CD4-positive, alpha-beta T cell treated with Interferon alpha-2 for 1 hour (primary cell): ENCODE results near the gene CCDC116.
"Not testable (repeated sequence)": the region's sequence is repeated elsewhere in the genome, so short reads cannot be mapped to it uniquely, and the experiment has no call there.

ENCODE experiments used
- DNase-seq, 2 donors: peaks; one replicate each; pipeline ENCODE4 v3.0.0-alpha.2; 2020 to 2022

The CCDC116 gene

DNA sequence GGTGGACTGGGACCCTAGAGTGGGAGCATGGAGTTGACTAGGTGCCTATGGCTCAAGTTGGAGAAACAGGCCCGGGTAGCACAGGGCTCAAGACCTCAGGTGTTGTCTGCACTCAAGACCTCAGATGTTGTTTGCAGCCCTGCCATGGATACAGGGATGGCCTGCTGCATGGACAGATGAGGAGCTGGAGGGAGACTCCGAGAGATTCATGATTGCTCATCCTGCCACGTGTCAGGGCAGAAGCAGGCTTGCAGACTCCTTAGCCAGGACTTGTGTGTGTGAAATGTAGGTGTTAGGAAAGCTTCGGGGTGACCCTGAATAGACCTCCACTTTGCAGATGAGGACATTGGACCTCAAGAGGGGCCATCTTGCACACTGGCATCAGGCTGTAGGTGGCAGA lies 921 bp downstream of the CCDC116 start:
- no peak for DNase-seq

DNA sequence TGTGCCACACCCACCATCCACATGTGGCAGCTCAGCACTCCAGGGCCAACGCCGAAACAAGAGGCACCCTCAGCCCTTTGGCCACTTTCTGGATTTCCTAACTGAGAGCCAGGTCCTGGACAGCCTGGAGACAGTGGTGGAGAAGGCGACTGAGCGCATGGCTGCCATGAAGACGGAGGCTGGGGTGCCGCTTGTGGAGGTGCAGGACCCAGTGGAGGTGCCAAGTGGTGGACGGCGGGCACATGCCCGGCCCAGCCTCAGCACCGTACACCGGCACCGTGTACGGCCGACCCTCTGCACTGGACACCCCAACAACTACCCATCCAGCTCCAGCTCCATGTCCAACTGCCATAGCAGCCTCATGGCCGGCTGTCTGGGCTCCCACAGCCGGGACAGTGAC lies 1.5 kb downstream of the CCDC116 start:
- DNase-seq, result no peak

DNA sequence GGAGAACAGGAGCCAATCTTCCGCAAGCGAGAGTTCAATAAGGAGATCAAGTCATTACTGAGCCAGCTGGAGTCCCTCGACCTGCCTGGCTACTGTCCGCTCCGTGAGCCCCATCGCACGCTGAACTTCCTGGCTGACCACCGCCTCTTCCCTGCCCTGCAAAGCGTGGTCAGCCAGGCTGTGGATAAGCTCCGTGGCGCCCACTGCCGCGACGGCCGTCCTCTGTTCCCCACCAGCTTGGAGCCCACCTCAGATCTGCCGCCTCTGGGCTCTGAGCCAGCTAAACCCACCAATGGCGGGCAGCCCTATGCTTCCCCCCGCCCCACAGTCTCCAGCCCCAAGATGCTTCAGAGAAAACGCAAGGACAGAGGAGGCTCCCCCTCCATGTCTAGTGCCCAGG lies 2.3 kb downstream of the CCDC116 start:
- DNase-seq, result no peak

DNA sequence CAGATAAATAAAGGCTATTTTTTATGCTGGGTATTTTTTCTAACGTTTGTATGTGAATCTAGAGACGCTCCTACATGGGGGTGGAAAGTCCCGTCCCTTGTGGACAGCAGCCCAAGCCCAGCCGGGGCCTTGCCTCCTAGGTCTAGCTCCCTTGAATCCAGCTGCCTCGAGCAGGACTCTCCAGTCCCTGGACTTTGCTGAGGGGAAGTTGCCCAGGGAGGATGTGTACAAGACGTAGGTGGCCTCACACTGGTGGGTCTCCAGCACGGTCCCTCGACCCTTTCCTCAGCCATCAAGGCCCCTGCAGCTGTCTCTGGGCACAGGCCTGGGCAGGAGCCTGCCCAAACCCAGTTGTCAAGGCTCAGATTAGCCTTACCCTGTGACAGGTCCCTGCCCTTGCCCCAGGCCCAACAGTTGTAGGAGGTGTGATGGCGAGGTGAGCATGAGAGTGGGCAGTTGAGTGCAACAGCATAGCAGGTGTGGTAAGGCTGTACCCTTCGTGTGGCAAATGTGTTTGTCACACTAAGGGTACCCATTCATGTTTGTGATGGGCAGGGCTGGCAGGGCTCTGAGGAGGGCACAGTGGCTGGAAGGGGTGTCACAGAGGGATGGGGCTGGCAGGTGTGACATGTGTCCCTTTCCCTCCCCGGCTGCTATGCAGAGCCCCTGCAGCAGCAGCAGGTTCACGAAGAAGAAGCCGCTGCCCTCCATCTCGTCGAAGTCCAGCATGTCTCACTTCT lies 3.4 kb downstream of the CCDC116 start:
- no peak for DNase-seq

GRCh38 chr22:21636629-21637218 lies 4.2 kb downstream of the CCDC116 start:
- DNase-seq, result no peak

GRCh38 chr22:21637450-21637849 lies 4.9 kb downstream of the CCDC116 start:
- not testable (repeated sequence) for DNase-seq

DNA sequence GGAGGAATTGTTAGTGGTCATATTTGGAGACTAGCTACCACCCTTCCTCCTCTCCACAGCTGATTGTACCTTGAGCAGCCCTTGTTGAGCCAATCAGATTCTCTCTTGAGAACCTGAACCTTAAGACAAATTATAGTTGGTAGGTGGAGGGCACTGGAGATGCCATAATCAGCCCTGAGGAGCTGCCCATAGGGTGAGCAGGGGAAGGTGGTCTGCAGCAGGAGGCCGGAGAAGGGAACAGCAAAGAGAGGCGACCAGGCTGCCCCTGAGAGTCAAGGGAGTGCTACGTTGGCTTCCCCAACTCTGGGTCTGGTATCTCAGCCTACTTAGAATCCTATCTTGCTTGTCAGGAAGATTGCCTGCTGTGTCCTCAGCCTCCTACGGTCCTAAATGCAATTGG lies 6.8 kb downstream of the CCDC116 start:
- no peak for DNase-seq

DNA sequence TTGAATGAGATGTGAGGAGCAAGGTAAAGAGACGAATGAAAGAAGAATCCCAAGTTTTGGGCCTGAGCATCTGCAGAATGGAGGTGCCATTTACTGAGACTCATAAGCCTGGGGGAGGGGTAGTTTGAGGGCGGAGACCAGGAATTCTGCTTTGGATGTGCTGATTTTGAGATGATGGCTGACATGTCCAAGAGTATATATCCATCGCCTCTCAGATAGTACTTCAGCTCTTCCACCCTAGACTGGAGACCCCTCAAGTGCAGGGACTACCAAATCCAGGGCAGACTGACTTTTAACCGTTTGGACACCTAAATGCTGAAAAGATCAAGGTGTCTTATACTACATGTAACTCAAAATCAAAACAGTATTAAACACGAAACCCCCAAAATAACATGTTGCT lies 8.2 kb downstream of the CCDC116 start:
- DNase-seq, result no peak

DNA sequence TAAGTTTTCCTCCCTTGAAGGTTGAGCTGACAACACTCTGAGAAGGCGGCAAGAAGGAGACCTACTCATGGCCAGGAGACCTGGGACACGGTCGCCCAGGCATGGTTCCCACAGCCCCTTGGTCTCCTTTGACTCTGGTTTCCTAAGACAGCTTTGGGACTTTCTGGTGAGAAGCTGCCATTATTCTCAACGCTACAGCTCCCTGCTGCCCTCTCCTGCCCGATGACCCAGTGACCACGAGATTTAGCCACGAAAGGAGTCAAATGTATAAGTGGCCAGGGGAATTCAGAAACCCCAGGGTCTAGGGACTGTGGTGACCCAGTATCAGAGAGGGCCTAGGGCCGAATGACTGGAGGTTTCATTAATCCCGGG lies 8.8 kb downstream of the CCDC116 start:
- peak in 1 of 2 donors; percentile 17 for DNase-seq

GRCh38 chr22:21641789-21642583 lies 9.4 kb downstream of the CCDC116 start, which contains the start of gene SDF2L1:
SDF2L1 (plus strand) TSS chr22:21642302; CDS start chr22:21642337, 35 bp downstream.
- DNase-seq, result peak; percentile 98 to 99

- DNase-seq, result peak; percentile 48 to 66
These were observed 10.3 kb downstream of the CCDC116 start for GRCh38 chr22:21642584-21643448.

DNA sequence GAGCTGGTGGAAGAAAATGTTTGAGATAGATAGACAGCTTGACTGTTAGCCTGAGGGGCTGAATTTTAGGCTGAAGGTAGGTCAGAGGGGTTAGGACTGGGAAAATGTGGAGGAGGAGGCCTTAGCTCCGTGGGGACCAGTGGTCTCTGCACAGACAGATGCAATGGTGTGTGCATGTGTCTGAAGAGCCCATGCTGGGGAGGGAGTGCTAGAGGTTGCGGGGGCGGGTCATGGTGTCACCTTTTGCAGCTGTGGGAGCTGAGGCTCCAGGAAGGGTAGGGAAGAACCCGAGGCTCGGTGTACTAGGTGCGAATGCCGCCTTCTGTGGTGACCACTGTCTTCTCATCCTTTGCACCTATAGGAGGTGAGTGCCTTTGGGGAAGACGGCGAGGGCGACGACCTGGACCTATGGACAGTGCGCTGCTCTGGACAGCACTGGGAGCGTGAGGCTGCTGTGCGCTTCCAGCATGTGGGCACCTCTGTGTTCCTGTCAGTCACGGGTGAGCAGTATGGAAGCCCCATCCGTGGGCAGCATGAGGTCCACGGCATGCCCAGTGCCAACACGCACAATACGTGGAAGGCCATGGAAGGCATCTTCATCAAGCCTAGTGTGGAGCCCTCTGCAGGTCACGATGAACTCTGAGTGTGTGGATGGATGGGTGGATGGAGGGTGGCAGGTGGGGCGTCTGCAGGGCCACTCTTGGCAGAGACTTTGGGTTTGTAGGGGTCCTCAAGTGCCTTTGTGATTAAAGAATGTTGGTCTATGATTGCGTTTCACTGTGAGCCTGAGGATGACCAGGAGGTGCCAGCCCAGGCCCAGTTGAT lies 11.2 kb downstream of the CCDC116 start:
- DNase-seq, result no peak

DNA sequence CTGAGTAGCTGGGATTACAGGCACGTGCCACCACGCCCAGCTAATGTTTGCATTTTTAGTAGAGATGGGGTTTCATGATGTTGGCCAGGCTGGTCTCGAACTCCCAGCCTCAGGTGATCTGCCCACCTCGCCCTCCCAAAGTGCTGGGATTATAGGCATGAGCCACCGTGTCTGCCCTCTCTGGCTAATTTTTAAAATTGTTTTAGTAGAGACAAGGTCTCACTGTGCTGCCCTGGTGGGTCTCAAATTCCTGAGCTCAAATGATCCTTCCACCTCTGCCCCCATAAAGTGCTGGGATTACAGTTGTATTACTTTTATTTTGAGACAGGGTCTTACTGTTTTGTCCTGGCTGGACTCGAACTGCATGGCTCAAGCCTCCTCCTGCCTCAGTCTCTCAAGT lies 13.0 kb downstream of the CCDC116 start:
- not testable (repeated sequence) for DNase-seq

DNA sequence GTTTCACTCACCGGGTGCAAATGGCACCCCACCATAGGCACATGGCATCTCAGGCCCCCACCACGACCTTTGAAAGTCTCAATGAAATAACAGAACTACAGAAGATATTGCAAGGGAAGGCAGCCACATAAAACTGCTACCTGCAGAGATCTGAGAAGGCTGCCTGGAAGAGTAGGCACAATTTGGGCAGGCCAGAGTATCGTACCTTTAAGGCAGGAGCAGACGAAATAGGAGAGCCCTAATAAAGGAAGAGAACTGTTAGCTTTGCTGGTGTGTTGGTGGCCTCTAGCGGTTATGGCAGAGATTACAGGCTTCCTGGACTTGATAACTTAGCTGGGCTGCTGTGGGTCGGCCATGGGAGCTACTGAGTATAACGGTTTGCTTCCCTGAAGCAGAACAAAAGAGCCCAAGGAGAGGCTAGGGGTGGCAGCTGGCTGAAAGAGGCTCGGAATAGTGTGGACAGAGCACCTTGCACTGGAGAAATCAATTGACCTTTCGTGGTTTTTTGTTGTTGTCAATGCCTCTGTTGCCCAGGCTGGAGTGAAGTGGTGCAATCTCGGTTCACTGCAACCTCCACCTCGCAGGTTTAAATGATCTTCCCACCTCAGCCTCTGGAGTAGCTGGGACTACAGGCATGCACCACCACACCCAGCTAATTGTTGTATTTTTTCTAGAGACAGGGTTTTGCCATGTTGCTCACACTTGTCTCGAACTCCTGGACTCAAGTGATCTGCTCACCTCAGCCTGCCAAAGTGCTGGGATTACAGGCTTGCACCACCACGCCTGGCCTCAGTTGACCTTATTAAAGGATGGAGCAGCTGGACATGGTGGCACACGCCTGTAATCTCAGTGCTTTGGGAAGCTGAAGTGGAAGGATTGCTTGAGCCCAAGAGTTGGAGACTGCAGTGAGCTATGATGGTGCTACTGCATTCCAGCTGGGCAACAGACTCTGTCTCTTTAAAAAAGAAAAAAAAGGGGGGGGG lies 14.3 kb downstream of the CCDC116 start:
- peak; percentile 82 to 88 for DNase-seq

GRCh38 chr22:21650280-21650679 lies 17.7 kb downstream of the CCDC116 start:
- no peak for DNase-seq

- no peak for DNase-seq
These were observed 18.4 kb downstream of the CCDC116 start for GRCh38 chr22:21650823-21651520.

- no peak for DNase-seq
These were observed 19.0 kb downstream of the CCDC116 start for GRCh38 chr22:21651521-21652009.

DNA sequence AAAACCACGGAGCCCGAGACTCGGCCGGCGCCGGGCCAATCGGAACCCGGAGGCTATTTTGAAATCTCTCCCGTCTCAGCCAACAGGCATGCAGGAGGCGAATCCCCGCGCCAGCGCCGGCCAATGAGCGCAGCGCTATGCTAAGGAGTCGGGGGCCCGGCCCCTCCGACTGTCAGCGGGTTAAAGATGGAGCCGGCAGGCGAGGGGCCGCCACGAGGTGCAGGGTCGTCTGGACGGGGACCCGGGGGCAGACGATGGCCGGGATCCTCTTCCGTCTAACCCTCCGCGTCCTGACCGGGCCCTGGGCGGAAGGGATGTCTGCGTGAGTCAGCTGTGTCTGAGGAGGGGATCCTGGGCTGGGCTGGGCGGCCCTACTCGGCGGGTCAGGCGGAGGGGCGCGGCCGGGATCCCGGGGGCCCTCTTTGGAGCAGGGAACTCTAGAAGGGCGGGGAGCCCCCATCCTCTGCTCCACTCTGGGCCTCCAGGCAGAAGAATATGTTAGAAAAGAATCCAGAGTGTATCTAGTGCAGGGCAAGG lies 19.5 kb downstream of the CCDC116 start:
- peak; percentile 77 to 81 for DNase-seq
